HEK293T (cell line): ENCODE data around the gene FAM9B.

Source experiments
- ARNT ChIP-seq: fragments of 450-650 bp; IDR thresholded peaks from 2 replicates; pipeline ENCODE4 v1.6.1; 2017; ENCODE audit warnings: mild to moderate bottlenecking
- BHLHE40 ChIP-seq: fragments of 450-650 bp; IDR thresholded peaks from 2 replicates; pipeline ENCODE4 v1.6.1; 2016; ENCODE audit warnings: mild to moderate bottlenecking, moderate library complexity, borderline replicate concordance
- ELF4 ChIP-seq: fragments of 450-650 bp; IDR thresholded peaks from 2 replicates; pipeline ENCODE4 v1.6.1; 2017; ENCODE audit warnings: antibody characterized with exemption
- FOXA1 ChIP-seq: fragments of 450-650 bp; IDR thresholded peaks from 2 replicates; pipeline ENCODE4 v1.6.1; 2016; ENCODE audit warnings: mild to moderate bottlenecking
- FOXK2 ChIP-seq: fragments of 450-650 bp; IDR thresholded peaks from 2 replicates; pipeline ENCODE4 v1.6.1; 2016; ENCODE audit warnings: mild to moderate bottlenecking
- HDGF ChIP-seq: fragments of 450-650 bp; IDR thresholded peaks from 2 replicates; pipeline ENCODE4 v1.6.1; 2017; ENCODE audit warnings: antibody characterized with exemption, borderline replicate concordance
- L3MBTL2 ChIP-seq: fragments of 450-650 bp; conservative IDR thresholded peaks from 2 replicates; pipeline ENCODE4 v1.6.1; 2016; ENCODE audit warnings: mild to moderate bottlenecking
- LEF1 ChIP-seq: fragments of 450-650 bp; IDR thresholded peaks from 2 replicates; pipeline ENCODE4 v1.6.1; 2017; ENCODE audit warnings: mild to moderate bottlenecking, borderline replicate concordance
- NFRKB ChIP-seq: fragments of 450-650 bp; IDR thresholded peaks from 2 replicates; pipeline ENCODE4 v1.6.1; 2016; ENCODE audit warnings: mild to moderate bottlenecking, moderate library complexity
- SP1 ChIP-seq: fragments of 450-650 bp; IDR thresholded peaks from 2 replicates; pipeline ENCODE4 v1.6.1; 2017
- SUZ12 ChIP-seq: fragments of 450-650 bp; IDR thresholded peaks from 2 replicates; pipeline ENCODE4 v1.6.1; 2016; ENCODE audit warnings: mild to moderate bottlenecking
- TARDBP ChIP-seq: fragments of 450-650 bp; IDR thresholded peaks from 2 replicates; pipeline ENCODE4 v1.6.1; 2016
- TF ChIP-seq, protein P1 (sequence below): fragments of 450-650 bp; IDR thresholded peaks from 2 replicates; pipeline ENCODE4 v1.6.1; 2016

GRCh38 chrX:8981723-8982122 is 52.2 kb downstream of the FAM9B start:
- TF ChIP-seq NFRKB (no peak), BHLHE40 (no peak), SP1 (no peak), ELF4 (no peak), ARNT (no peak), TARDBP (no peak), FOXA1 (no peak), FOXK2 (no peak), SUZ12 (no peak), L3MBTL2 (no peak), HDGF (no peak), LEF1 (no peak)
- TF ChIP-seq, protein P1, sequence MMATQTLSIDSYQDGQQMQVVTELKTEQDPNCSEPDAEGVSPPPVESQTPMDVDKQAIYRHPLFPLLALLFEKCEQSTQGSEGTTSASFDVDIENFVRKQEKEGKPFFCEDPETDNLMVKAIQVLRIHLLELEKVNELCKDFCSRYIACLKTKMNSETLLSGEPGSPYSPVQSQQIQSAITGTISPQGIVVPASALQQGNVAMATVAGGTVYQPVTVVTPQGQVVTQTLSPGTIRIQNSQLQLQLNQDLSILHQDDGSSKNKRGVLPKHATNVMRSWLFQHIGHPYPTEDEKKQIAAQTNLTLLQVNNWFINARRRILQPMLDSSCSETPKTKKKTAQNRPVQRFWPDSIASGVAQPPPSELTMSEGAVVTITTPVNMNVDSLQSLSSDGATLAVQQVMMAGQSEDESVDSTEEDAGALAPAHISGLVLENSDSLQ = no peak
